22Rv1 (cell line): ENCODE measurements around the gene PRDM12.

Experiments
- H3K27ac ChIP-seq: fragments of 450-650 bp; 2 replicates; pipeline ENCODE4 v1.5.1; 2017
- ZFX ChIP-seq: fragments of 450-650 bp; IDR thresholded peaks from 2 replicates; pipeline ENCODE4 v1.6.1; 2017; ENCODE audit warnings: antibody characterized with exemption, borderline replicate concordance
- TF ChIP-seq, protein P1 (sequence below): fragments of 450-650 bp; IDR thresholded peaks from 2 replicates; pipeline ENCODE4 v1.5.1; 2017; ENCODE audit warnings: mild to moderate bottlenecking

PRDM12 gene

DNA sequence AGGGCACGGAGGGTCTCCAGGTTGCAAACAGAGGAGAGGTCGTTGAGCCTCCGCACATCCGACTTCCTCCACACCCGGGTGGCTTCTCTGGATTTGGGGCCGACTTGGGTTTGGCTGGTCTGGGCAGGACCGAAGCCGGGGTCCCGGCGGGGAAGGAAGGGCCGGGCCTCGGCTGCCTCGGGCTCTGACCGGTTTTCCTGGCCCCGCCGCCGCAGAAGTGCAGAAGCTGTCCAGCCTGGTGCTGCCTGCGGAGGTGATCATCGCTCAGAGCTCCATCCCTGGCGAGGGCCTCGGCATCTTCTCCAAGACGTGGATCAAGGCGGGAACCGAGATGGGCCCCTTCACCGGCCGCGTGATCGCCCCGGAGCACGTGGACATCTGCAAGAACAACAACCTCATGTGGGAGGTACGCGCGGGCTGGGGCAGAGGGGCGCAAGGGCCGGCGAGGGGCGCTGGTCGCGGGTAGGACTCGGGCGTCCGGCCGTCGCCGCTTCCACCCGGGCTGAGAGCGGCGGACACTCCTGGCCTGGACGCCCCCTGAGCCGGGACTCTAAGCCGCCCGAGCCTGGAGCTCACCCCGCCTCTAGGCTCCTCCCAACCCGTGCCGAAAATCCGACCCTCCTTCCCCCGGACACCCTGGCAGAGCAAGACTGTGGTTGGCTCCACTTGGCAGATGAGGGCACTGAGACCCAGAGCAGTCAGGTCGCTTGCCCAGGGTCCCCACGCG, 2.2 kb downstream of the PRDM12 start:
- TF ChIP-seq, protein P1, sequence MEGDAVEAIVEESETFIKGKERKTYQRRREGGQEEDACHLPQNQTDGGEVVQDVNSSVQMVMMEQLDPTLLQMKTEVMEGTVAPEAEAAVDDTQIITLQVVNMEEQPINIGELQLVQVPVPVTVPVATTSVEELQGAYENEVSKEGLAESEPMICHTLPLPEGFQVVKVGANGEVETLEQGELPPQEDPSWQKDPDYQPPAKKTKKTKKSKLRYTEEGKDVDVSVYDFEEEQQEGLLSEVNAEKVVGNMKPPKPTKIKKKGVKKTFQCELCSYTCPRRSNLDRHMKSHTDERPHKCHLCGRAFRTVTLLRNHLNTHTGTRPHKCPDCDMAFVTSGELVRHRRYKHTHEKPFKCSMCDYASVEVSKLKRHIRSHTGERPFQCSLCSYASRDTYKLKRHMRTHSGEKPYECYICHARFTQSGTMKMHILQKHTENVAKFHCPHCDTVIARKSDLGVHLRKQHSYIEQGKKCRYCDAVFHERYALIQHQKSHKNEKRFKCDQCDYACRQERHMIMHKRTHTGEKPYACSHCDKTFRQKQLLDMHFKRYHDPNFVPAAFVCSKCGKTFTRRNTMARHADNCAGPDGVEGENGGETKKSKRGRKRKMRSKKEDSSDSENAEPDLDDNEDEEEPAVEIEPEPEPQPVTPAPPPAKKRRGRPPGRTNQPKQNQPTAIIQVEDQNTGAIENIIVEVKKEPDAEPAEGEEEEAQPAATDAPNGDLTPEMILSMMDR: no peak
- no peak for TF ChIP-seq ZFX
- no peak overlapping the region for H3K27ac ChIP-seq

DNA sequence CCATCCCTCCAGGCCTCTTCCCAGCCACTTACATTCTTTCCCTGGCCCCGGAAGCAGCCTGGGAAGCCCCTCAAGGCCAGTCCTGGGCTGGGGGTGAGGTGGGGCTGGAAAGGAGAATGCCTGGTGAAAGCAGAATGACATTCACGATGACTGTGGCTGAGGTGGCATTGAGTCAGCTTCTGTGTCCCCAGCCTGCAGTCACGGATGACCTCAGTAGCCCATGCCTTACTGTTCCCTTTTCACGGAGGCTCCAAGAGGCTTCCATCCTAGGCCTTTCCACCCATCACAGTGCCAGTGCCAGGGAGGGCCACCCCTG, 2.7 kb downstream of the PRDM12 start:
- TF ChIP-seq, protein P1: no peak
- TF ChIP-seq ZFX: no peak
- H3K27ac ChIP-seq: no peak overlapping the region

DNA sequence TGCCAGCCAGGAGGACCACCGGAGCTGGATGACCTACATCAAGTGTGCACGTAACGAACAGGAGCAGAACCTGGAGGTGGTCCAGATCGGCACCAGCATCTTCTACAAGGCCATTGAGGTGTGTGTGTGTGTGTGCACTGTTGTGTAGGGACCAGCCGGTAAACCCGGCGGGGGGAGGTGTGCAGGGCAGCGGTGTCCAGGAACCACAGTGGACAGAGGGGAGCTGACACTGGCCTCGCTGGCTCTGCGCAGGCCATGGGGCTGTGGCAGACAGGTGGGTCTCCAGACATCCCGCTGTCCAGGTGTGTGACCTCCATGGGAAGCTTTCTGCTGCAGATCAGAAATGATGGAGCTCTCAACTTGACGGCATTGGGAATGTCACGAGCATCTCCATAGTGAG, 3.8 kb downstream of the PRDM12 start:
- no peak overlapping the region for H3K27ac ChIP-seq
- TF ChIP-seq, protein P1: no peak
- no peak for TF ChIP-seq ZFX

DNA sequence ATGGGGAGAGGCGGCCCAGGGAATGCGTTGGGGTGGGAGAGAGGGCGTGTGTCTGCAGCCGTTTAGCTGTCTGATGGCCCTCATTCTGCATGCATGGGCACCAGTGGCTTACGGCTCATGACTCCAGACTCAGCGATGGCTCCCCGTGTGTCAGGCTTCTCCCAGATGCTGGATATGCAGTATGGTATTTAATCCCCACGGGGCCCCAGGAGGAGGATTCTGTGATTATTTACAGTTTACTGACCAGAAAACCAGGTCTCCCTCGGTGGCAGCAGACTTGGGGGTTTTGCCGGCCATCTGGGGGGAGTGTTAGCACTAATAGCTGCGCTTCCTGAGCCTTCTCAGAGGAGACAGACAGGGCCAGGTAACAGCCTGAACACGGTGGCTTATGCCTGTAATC, 4.3 kb downstream of the PRDM12 start:
- TF ChIP-seq, protein P1: no peak
- TF ChIP-seq ZFX: no peak
- H3K27ac ChIP-seq: no peak overlapping the region

DNA sequence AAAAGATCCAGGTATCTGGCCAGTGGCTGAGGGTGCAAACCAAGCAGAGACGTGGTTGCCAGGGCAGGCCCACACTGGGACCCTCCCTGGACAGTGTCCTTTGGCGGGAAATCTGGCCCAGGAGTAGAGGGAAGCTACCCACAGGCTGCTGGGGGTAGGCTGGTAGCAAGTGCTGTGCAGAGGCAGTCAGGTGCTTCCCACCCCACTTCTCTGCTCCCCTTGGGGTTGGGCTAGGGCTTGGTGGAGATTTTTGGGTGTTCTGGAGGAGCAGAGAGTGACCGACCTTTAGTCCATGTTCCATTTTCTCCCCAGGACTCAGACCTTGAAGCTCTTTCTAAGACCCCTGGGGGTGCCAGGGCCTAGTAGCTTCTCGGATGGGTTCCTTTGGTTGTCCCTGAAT, 5.6 kb downstream of the PRDM12 start:
- no peak overlapping the region for H3K27ac ChIP-seq
- TF ChIP-seq, protein P1: no peak
- TF ChIP-seq ZFX: no peak

DNA sequence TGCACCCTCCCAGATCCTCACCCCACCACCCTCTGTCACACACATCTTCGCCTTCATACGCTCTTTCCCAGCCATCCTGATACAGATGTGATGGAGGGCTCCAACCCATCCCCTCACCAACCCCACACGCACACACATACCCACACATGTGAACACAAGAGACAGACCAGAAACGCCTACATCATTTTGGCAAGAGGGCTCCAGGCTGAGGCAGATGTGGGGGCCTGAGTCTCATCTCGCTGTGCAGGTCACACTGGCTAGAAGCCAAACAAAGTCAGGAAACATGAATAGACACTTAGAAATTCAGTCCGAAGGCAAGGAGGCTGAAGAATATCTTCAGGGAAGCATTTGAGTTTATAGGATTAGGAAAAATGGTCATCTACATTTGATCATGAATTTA, 6.2 kb downstream of the PRDM12 start:
- no peak overlapping the region for H3K27ac ChIP-seq
- no peak for TF ChIP-seq ZFX
- TF ChIP-seq, protein P1: no peak

DNA sequence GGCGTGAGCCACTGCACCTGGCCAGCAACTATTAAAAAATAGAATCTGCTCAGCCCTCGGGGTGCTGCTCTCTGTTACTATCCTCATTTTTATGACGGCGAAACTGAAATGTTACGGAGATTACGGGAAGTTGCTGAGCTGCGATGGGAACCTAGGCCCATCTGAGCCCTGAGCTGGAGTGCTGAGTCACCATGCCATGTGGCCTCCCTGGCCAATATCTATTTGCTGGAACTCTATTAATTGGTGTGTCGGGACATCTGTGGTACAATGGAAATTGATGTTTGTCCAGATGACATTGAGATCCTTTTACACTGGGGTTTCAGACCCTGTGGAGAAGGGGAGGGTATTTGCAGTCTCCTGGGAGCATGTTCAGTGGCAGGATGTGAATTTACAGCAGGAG, 8.1 kb downstream of the PRDM12 start:
- TF ChIP-seq ZFX: no peak
- TF ChIP-seq, protein P1: no peak
- H3K27ac ChIP-seq: no peak overlapping the region
